PC-9 (cell line): ENCODE measurements around the gene CHST15. TPM values are rescaled to one million over a fixed set of nuclear protein-coding genes. Genes with fewer than 3 reads are reported as not detected.

Experiments
- BruUV-seq: library from RNA; stranded (reverse); fragments of 400-500 nt; replicated peaks from 2 replicates; lab custom pipeline; 2021; lab: Mats Ljungman, UMichigan
- CTCF ChIA-PET: fragments of 300-600 bp; sonication (Branson Sonifier 250); formaldehyde crosslinking; loops from one replicate; lab custom pipeline; 2022; ENCODE audit warnings: antibody characterized with exemption; lab: Charles Lee
- POLR2A ChIA-PET: fragments of 300-600 bp; sonication (Branson Sonifier 250); formaldehyde crosslinking; loops from one replicate; lab custom pipeline; 2022; ENCODE audit warnings: antibody characterized with exemption; ENCODE audit not compliant: unreplicated experiment; lab: Charles Lee
- DNase-seq, 2 experiments: peaks; one replicate each; pipeline versions ENCODE4 v3.0.0 to v3.0.0-alpha.2; 2015 to 2022; ENCODE audit warnings: mixed read lengths in 1 of 2
- H2AFZ ChIP-seq: fragments of 200-600 bp; sonication (generic); 2 replicates; pipeline ENCODE4 v1.8.1; 2017; ENCODE audit warnings: antibody characterized with exemption
- H3F3A ChIP-seq: fragments of 200-600 bp; sonication (generic); 2 replicates; pipeline ENCODE4 v1.8.1; 2017; ENCODE audit warnings: antibody characterized with exemption, mild to moderate bottlenecking, low read depth; ENCODE audit not compliant: insufficient read depth
- H3K27ac ChIP-seq: fragments of 200-600 bp; sonication (generic); 2 replicates; pipeline ENCODE4 v1.6.1; 2016; ENCODE audit warnings: mixed run types
- H3K27me3 ChIP-seq: fragments of 200-600 bp; sonication (generic); 2 replicates; pipeline ENCODE4 v1.6.1; 2016; ENCODE audit warnings: low read depth, mixed run types; ENCODE audit not compliant: insufficient read depth
- H3K36me3 ChIP-seq: fragments of 200-600 bp; sonication (generic); 2 replicates; pipeline ENCODE4 v1.6.1; 2016; ENCODE audit warnings: low read depth, mixed run types
- H3K4me1 ChIP-seq: fragments of 200-600 bp; sonication (generic); replicated peaks from 2 replicates; pipeline ENCODE4 v1.6.1; 2016; ENCODE audit warnings: mixed run types; ENCODE audit not compliant: insufficient read depth
- H3K4me2 ChIP-seq: fragments of 200-600 bp; sonication (generic); 2 replicates; pipeline ENCODE4 v1.6.1; 2017; ENCODE audit warnings: mixed run types
- H3K4me3 ChIP-seq: fragments of 200-600 bp; sonication (generic); 2 replicates; pipeline ENCODE4 v1.6.1; 2016; ENCODE audit warnings: mixed run types
- H3K79me2 ChIP-seq: fragments of 200-600 bp; sonication (generic); 2 replicates; pipeline ENCODE4 v1.6.1; 2017; ENCODE audit warnings: low read depth, mixed run types
- H3K9me2 ChIP-seq: fragments of 200-600 bp; sonication (generic); 2 replicates; pipeline ENCODE4 v1.8.1; 2017; ENCODE audit warnings: mild to moderate bottlenecking; ENCODE audit not compliant: insufficient read depth
- H3K9me3 ChIP-seq: fragments of 200-600 bp; sonication (generic); 2 replicates; pipeline ENCODE4 v1.8.1; 2016; ENCODE audit warnings: low read depth; ENCODE audit not compliant: insufficient read depth
- H4K20me1 ChIP-seq: fragments of 200-600 bp; sonication (generic); 2 replicates; pipeline ENCODE4 v1.8.1; 2017; ENCODE audit not compliant: insufficient read depth
- EZH2 ChIP-seq: fragments of 200-600 bp; sonication (generic); IDR thresholded peaks from 2 replicates; pipeline ENCODE4 v1.8.0; 2017; ENCODE audit warnings: antibody characterized with exemption, low read depth
- intact Hi-C: fragments of 100-400 bp; cut with micrococcal nuclease; formaldehyde crosslinking; loops from one replicate; pipeline ENCODE4 v1.10.0; 2022; ENCODE audit not compliant: unreplicated experiment
- total RNA-seq: library from RNA; stranded (reverse); gene quantifications from 2 replicates; pipeline ENCODE4 v1.2.3, GENCODE V29; 2021
- TF ChIP-seq, protein P1 (sequence below): fragments of 200-600 bp; sonication (generic); conservative IDR thresholded peaks from 2 replicates; pipeline ENCODE4 v1.6.1; 2017; ENCODE audit warnings: mixed run types, antibody characterized with exemption, mild to moderate bottlenecking, moderate library complexity

CHST15 gene
- total RNA-seq, 1 experiment from 2014 or later: 24.6 TPM

DNA sequence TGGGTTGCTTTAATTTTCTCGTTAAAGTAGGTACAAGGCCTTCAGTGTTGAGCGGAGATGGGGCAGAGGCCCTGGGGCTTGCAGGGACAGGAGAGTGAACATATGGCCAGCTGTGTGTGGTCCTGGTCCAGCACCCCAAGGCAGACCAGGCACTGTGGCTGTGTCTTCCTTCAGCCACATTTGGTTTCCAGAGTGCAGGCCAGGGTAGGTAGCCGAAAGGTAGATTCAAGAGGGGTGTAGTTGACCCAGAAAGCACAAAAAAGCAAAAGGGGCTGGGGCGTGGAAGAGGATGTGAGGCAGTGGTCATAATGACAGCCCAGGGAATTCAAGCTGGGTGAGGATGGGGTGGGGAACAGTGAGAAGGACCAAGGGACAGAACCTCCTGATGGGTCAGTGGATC, 21.3 kb upstream of the CHST15 start:
- Histone ChIP-seq H3K79me2 (no peaks in the 10 kb centered on the region), H3K4me3 (no peak overlapping the region), H4K20me1 (no peaks in the 10 kb centered on the region), H3K9me3 (no peaks in the 10 kb centered on the region), H3K4me1 (no peaks in the 10 kb centered on the region), H3K9me2 (no peaks in the 10 kb centered on the region), H3K36me3 (no peaks in the 10 kb centered on the region), H3K27ac (no peak overlapping the region), H3K4me2 (no peak overlapping the region), H3K27me3 (no peaks in the 10 kb centered on the region), H3F3A (no peaks in the 10 kb centered on the region), H2AFZ (no peak overlapping the region)
- intact Hi-C loops: no loop called here
- POLR2A ChIA-PET: no interaction called here
- CTCF ChIA-PET: no interaction called here
- TF ChIP-seq EZH2: no peak
- TF ChIP-seq, protein P1, sequence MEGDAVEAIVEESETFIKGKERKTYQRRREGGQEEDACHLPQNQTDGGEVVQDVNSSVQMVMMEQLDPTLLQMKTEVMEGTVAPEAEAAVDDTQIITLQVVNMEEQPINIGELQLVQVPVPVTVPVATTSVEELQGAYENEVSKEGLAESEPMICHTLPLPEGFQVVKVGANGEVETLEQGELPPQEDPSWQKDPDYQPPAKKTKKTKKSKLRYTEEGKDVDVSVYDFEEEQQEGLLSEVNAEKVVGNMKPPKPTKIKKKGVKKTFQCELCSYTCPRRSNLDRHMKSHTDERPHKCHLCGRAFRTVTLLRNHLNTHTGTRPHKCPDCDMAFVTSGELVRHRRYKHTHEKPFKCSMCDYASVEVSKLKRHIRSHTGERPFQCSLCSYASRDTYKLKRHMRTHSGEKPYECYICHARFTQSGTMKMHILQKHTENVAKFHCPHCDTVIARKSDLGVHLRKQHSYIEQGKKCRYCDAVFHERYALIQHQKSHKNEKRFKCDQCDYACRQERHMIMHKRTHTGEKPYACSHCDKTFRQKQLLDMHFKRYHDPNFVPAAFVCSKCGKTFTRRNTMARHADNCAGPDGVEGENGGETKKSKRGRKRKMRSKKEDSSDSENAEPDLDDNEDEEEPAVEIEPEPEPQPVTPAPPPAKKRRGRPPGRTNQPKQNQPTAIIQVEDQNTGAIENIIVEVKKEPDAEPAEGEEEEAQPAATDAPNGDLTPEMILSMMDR: no peak
- no peak for DNase-seq
- BruUV-seq: no TSS peak

DNA sequence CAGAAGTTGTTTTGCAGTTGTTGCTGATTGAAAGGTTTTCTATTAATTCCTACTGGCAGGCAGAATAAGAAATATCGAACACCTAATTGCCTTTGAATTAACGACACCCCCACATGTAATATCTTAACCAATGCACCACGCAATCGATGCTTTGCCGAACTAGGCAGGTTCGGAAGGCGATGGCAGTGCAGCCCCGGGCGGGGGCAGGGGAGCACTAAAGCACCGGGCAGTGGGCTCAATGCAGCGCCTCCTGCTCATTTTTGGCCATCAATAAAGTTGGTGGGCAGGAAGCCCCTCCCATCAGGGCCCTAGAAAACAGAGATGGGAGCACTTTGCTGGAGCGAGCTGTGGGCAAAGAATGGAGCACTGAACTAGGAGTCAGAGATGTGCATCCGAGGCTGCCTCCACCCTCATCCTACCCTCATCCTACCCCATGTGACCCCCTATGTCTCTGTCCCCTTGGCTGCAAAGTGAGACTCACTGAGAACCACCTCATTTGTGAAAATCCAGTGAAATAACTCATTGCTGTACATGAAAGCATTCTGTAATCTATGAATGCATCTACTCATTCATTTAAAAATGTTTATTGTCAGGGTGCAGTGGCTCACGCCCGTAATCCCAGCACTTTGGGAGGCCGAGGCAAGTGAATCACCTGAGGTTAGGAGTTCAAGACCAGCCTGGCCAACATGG, 19.6 kb upstream of the CHST15 start:
- H3K27ac ChIP-seq: no peak overlapping the region
- H3K27me3 ChIP-seq: no peaks in the 10 kb centered on the region
- H3K36me3 ChIP-seq: no peaks in the 10 kb centered on the region
- no peaks in the 10 kb centered on the region for H4K20me1 ChIP-seq
- no peaks in the 10 kb centered on the region for H3K9me2 ChIP-seq
- CTCF ChIA-PET: no interaction called here
- no peaks in the 10 kb centered on the region for H3K9me3 ChIP-seq
- H3K79me2 ChIP-seq: no peaks in the 10 kb centered on the region
- intact Hi-C loops: no loop called here
- H3K4me2 ChIP-seq: no peak overlapping the region
- no peak overlapping the region for H2AFZ ChIP-seq
- H3K4me3 ChIP-seq: no peak overlapping the region
- no TSS peak for BruUV-seq
- no peak for DNase-seq
- H3F3A ChIP-seq: no peaks in the 10 kb centered on the region
- POLR2A ChIA-PET: no interaction called here
- no peaks in the 10 kb centered on the region for H3K4me1 ChIP-seq
- TF ChIP-seq EZH2: no peak
- TF ChIP-seq, protein P1: no peak

DNA sequence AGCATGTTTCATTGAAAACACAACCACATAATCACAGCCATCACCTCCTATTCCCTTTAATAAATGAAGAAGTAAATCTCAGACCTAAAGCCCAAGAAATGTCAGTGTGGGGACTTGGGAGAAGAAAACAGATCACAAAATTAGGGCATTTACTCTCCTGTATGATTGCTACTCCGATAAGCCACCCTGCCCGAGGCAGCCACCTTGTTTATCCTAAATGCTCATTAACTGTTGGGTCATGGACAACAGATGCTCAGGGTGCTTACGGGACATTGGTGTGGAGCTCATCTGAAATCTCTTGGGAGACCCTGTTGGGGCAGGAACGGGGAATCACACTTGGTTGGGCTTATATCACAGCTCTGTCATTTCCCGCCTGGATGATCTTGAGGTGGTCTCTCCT, 17.5 kb upstream of the CHST15 start:
- peaks cover 12% of the 10 kb centered on the region for H3F3A ChIP-seq
- ChIA-PET CTCF (no interaction called here), POLR2A (no interaction called here)
- no peaks in the 10 kb centered on the region for H3K79me2 ChIP-seq
- no peak for TF ChIP-seq EZH2
- TF ChIP-seq, protein P1: no peak
- no peak overlapping the region for H3K4me2 ChIP-seq
- no peaks in the 10 kb centered on the region for H3K27me3 ChIP-seq
- H3K27ac ChIP-seq: no peak overlapping the region
- no peak for DNase-seq
- no TSS peak for BruUV-seq
- no peaks in the 10 kb centered on the region for H3K9me2 ChIP-seq
- H3K9me3 ChIP-seq: no peaks in the 10 kb centered on the region
- peaks cover 16% of the 10 kb centered on the region for H3K4me1 ChIP-seq
- no peaks in the 10 kb centered on the region for H3K36me3 ChIP-seq
- intact Hi-C loops: no loop called here
- H2AFZ ChIP-seq: no peak overlapping the region
- H3K4me3 ChIP-seq: no peak overlapping the region
- H4K20me1 ChIP-seq: no peaks in the 10 kb centered on the region
